ENCODE measurements around the gene LRRC37A. TPM values are rescaled to one million over a fixed set of nuclear protein-coding genes. Genes with fewer than 3 reads are reported as not detected.

The LRRC37A gene
- polyA plus RNA-seq, 1 of the 3 experiments (the other 2 are of a cell fraction): 1.6 TPM

Small RNA genes lying within 50 kb of the gene (small RNA-seq; reads per million reads assigned to genes)
- 0 reads per million in 7 experiments for gene RN7SL656P

Other genes starting within 250 kb of the LRRC37A start
- gene KANSL1, start 101.7 kb upstream of the LRRC37A start, polyA plus RNA-seq (2012; rRNA removed): 10.0 and 11.9 TPM in 2 replicates
- gene ARL17B, start 66.6 kb downstream of the LRRC37A start, polyA plus RNA-seq (2012; rRNA removed): 2.9 and 3.0 TPM in 2 replicates
- gene LRRC37A2, start 217.3 kb downstream of the LRRC37A start, polyA plus RNA-seq (2012; rRNA removed): 3.2 and 3.5 TPM in 2 replicates

All from SK-N-SH (cell line).